Measurements from ENCODE around the gene LMAN2.

DNA sequence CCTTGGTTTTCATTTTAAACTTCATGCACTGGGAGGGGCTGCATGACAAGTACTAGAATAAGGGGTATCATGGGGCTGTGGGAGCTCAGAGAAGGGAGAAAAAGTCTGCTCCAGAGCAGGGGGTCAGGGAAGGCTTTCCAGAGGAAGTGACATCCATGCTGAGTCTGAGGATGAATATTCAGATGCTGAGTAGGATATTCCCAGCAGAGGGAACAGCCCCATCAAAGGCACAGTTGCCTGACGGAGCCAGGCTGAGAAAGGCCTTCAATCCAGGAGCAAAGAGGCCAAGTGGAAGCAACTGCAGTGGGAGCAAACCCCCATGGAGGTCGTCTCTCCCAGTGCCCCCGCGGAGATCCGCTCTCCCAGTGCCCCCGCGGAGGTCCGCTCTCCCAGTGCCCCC lies 44.6 kb upstream of the LMAN2 start:
- TF ChIP-seq, protein P1, sequence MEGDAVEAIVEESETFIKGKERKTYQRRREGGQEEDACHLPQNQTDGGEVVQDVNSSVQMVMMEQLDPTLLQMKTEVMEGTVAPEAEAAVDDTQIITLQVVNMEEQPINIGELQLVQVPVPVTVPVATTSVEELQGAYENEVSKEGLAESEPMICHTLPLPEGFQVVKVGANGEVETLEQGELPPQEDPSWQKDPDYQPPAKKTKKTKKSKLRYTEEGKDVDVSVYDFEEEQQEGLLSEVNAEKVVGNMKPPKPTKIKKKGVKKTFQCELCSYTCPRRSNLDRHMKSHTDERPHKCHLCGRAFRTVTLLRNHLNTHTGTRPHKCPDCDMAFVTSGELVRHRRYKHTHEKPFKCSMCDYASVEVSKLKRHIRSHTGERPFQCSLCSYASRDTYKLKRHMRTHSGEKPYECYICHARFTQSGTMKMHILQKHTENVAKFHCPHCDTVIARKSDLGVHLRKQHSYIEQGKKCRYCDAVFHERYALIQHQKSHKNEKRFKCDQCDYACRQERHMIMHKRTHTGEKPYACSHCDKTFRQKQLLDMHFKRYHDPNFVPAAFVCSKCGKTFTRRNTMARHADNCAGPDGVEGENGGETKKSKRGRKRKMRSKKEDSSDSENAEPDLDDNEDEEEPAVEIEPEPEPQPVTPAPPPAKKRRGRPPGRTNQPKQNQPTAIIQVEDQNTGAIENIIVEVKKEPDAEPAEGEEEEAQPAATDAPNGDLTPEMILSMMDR (IDR thresholded peaks at IDR 0.05; ENCODE audit: low read depth, low read length, poor library complexity, severe bottlenecking) = no peak
- TF ChIP-seq EZH2phosphoT487 (IDR thresholded peaks at IDR 0.05; ENCODE audit: borderline replicate concordance, low read length) = no peak
